H1 (cell line): ENCODE measurements around the gene ANKRD9. TPM values are rescaled to one million over a fixed set of nuclear protein-coding genes. Genes with fewer than 3 reads are reported as not detected.

Experiments used
- CTBP2 ChIP-seq: IDR thresholded peaks from 2 replicates; pipeline ENCODE4 v1.7.0; 2011; ENCODE audit warnings: borderline replicate concordance, mild to moderate bottlenecking, moderate library complexity, mixed read lengths, low read length; ENCODE audit not compliant: insufficient read depth, insufficient read length
- EZH2 ChIP-seq: fragments of 200-600 bp; sonication (generic); IDR thresholded peaks from 2 replicates; pipeline ENCODE4 v1.7.1; 2012; ENCODE audit warnings: low read depth, mild to moderate bottlenecking, moderate library complexity, low read length, inconsistent platforms; ENCODE audit not compliant: severe bottlenecking
- KDM5A ChIP-seq: fragments of 200-600 bp; IDR thresholded peaks from 2 replicates; pipeline ENCODE4 v1.7.1; 2012; ENCODE audit warnings: mild to moderate bottlenecking, low read length, inconsistent platforms, mixed read lengths
- polyA plus RNA-seq, 7 experiments: library from polyadenylated mRNA; depleted of rRNA in 3 of 7; stranded (reverse) in 5 of 7; unstranded in 2 of 7; fragments of >200 nt in 5 of 7; fragments of 200-250 nt in 2 of 7; gene quantifications; 1 replicate in 5 of 7; 2 replicates in 1 of 7; 4 replicates in 1 of 7; pipeline versions ENCODE4 v1.2.1 to v1.2.3, GENCODE V29; 2011 to 2013; ENCODE audit warnings: missing spikeins in 2 of 7, mixed read lengths in 2 of 7
- total RNA-seq: library from RNA; stranded (reverse); fragmentation: NEBNext Ultra II Directional; extraction: Animal tissue kit (Norgen Biotek cat#: 25700); gene quantifications from 2 replicates; pipeline ENCODE4 v1.2.1, GENCODE V29; 2021

ANKRD9 gene
- total and polyA plus RNA-seq, 2 of the 8 experiments (the other 6 are each of a cell fraction or from before 2014, with no cell fraction given) = 37.0 to 41.8 TPM

GRCh38 chr14:102457509-102457908 is 52.1 kb downstream of the ANKRD9 start (continued):
- TF ChIP-seq CTBP2 (no peak), EZH2 (no peak), KDM5A (no peak)
- TF ChIP-seq, all 59 proteins: peak for 0
